ENCODE measurements around the gene SPEF1. TPM values are rescaled to one million over a fixed set of nuclear protein-coding genes. Genes with fewer than 3 reads are reported as not detected.

The SPEF1 gene
- total RNA-seq, 1 donor from 2014 or later, result 1.2 TPM

- DNase-seq (ENCODE audit: low read depth), result no peak
Observed at GRCh38 chr20:3749087-3749688, 32.1 kb downstream of the SPEF1 start.

- no peak for DNase-seq (ENCODE audit: low read depth)
Observed at GRCh38 chr20:3748073-3748472, 33.2 kb downstream of the SPEF1 start.

- DNase-seq (ENCODE audit: low read depth), result no peak
Observed at GRCh38 chr20:3747471-3747870, 33.8 kb downstream of the SPEF1 start.

DNA sequence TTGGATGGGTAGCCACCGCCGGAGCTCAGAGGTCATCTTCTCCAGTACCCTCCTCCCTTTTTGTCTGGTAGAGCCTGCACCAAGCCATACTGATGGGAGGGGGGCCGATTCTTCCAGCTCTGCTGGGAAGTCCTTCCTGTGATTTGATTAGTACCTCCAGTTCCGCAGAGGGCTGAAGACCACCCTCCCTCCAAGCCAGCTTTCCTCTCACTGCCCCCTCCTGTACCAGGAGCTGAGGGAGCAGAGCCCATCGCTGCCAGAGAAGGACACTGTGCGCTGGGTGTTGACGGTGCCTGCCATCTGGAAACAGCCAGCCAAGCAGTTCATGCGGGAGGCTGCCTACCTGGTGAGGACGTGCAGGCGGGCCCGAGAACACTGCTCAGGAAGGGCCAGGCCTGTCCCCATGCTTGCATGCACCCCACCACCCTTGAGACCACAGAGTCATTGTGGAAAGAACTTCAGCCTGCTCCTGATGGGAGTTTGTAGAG is 35.5 kb downstream of the SPEF1 start:
- no peak for DNase-seq (ENCODE audit: low read depth)

DNA sequence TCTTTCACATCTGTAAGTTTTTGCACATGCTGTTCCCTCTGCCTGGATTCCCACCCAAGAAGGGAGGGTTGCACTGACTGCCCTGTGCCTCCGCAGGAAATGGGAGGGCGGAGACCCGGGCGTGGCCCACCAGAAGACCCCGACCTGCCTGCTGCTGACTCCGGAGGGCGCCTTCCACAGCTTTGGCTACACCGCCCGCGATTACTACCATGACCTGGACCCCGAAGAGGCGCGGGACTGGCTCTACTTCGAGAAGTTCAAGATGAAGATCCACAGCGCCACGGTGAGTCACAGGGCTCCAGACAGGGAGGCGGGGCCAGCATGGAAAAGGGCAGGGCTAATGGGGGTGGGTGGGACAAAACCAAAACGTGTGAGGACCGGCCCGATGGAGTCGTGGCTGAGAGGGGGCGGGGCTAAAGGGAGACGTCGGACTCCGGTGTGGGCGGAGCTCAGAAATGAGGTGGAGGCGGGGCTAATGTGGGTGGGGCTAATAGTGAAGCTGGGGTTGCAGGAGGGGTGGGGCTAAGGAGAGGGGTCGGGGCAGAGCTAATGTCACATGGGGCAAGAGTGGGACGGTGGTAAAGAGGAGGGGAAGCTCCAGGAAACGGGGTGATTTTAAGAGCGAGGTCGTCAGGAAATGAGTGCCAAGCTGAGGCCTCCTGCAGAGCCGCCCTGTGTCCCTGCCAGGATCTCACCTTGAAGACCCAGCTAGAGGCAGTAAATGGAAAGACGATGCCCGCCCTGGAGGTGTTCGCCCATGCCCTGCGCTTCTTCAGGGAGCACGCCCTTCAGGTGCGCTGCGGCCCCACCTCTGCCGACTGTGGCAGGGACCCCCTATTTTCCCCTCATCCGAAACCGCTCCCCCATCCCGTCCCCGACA is 36.2 kb downstream of the SPEF1 start:
- no peak for DNase-seq (ENCODE audit: low read depth)

DNA sequence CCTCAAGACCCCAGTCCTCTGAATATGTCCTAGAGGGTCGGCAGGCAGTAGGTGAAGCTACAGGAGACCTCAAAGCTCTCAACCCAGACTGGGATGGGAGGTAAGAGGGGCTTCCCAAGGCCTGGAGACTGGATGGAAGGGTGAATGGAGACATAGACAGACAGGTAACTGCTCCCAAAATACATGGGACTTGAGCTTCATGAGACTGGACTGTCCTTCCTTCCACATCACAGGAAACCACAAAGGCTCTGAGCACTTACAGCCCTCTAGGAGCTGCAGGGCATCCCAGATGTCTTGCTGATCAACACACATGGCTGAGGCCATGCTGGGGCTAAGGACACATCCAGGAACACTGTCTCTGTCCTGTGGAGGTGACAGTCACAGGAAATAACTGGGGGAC is 37.2 kb downstream of the SPEF1 start:
- DNase-seq (ENCODE audit: low read depth), result no peak

DNA sequence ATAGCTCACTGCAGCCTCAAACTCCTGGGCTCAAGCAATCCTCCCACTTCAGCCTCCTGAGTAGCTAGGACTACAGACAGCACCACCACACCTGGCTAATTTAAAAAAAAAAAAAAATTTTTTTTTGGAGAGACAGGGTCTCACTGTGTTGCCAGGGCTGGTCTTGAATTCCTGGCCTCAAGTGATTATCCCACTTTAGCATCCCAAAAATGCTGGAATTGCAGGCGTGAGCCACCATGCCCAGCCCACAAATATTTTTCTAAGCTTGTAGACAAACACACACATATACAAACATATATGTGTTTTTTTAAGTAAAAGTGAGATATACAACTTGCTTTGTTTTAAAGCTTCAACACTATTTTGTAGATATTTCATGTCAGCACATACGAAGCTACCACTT is 38.0 kb downstream of the SPEF1 start:
- DNase-seq (ENCODE audit: low read depth), result no peak

DNA sequence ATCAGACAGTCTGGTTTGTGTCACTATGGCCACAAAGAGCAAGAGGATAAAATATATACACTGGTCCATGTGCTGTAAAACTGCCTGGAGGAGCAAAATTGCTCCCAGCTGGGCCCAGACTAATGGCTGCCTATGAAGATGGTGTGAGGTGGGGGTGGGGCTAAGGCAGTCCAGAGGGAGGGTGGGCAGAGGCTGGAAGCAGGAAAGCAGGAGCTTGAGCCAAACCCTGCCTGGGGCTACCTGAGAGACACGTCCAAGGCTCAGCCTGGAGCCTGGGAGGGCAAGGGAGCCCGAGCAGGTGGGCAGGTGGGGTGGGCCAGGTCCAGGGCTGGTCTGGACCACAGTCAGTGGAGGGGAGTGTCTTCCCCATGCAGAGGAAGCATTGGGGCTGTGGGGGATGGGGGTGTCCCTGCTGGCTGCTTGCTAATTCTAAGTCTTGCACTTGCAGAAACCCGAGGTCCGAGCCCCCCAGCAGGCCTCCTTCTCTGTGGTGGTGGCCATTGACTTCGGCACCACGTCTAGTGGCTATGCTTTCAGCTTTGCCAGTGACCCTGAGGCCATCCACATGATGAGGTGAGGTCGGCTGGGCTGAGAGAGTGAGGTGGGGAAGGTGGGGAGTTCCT is 39.3 kb downstream of the SPEF1 start:
- DNase-seq (ENCODE audit: low read depth), result no peak

DNA sequence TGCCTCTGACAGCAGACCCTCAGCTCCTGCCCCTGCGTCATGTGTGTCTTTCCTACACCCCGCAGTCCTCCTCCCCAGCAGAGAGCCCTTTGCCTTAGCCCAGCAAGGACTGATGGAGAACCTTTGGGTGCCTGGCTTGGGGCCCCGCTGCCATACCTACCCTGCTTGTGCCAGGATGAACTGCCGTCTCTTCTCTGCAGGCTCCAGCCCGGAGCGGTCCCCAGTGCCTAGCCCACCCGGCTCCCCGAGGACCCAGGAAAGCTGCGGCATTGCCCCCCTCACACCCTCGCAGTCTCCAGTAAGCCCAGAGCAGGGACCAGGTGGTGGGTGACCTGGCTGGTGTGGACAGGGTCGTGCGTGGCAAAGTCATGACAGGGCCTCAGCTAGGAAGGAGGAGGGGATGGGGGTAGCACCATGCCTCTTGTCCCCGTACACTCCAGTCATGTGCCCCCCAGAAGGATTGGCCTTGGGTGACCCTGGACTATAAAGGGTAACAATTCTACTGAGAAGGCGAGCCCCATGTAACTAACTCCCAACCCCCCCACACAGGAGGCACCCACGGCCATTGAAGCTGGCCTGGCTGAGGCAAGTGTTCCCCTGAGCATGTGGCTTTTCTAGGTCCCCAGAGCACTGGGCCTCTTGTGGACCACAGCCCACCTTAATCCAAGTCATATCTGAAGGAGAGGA is 40.5 kb downstream of the SPEF1 start:
- DNase-seq (ENCODE audit: low read depth), result no peak

GRCh38 chr20:3739926-3740451 is 41.3 kb downstream of the SPEF1 start:
- no peak for DNase-seq (ENCODE audit: low read depth)

GRCh38 chr20:3739054-3739925 is 42.0 kb downstream of the SPEF1 start:
- no peak for DNase-seq (ENCODE audit: low read depth)

DNA sequence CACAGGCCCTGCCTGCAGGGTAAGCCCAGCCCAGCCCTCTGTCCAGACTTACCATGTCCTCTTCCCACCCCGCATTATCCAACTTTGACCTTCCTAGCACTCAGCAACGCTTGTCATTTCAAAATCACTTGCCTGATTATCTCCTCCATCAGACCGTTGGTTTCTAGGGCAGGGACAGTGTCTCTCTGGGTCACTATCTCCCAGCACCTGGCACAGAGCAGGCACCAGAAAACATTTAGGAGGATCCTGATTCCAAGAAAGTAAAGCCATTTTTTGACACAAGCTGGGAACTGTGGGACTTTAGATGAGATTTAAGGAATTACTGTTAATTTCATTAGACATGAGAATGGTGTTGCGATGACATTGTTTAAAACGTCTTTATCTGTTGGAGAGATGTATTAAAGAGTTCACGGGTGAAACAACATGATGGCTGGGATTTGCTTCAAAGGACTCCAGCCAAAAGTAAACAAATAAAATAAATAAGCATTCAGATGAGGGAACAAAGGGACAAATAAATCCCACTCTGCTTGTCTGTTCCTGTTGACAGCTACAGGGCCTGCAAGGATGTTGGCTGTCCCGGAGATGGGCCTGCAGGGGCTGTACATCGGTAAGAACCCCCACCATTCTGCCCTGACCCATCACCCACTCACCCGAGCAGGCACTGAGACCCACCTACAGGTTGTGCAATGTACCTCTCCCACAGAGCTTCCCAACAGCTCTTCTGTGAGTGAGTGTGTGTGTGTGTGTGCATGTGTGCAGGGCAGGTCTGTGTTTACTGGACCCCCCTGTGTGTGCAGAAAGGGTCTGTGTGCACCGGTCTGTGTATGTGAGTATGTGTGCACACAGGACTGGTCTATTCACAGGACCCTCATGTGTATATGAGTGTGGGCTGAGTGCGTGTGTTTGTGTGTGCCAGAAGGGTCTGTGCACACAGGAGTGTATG is 42.9 kb downstream of the SPEF1 start:
- no peak for DNase-seq (ENCODE audit: low read depth)

GRCh38 chr20:3735768-3736167 is 45.5 kb downstream of the SPEF1 start:
- no peak for DNase-seq (ENCODE audit: low read depth)

GRCh38 chr20:3734111-3734843 is 47.0 kb downstream of the SPEF1 start:
- no peak for DNase-seq (ENCODE audit: low read depth)

- no peak for DNase-seq (ENCODE audit: low read depth)
Observed at GRCh38 chr20:3733119-3733995, 47.9 kb downstream of the SPEF1 start.

- DNase-seq (ENCODE audit: low read depth), result no peak
Observed at GRCh38 chr20:3732327-3733118, 48.7 kb downstream of the SPEF1 start, which contains the start of gene HSPA12B. TSS of gene HSPA12B (plus strand) at chr20:3732685. CDS start at chr20:3738675, 5,990 bp downstream.

DNA sequence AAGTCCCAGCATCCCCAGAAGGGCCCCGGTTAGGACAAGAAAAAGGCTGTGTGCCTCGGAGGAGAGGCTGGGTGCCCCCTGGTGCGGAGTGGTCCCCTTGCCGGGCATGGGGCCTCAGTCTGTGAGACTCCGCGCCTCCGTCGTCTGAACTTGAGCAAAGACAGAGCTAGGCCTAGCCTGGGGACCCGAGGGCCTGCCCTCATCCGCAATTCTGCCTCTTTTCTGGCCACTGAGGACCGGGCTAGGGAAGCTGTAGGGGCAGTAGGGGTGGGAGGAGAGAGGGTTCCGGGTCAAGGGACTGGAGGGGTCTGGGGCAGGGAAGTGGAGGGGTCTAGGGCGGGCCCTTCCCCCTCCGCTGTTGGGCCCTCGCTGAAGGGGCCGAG is 49.3 kb downstream of the SPEF1 start:
- no peak for DNase-seq (ENCODE audit: low read depth)
